GM19463 (cell line): Measurements from ENCODE around the gene HADHA.

Experiments
- ATAC-seq: cut with Tn5 transposase; IDR thresholded peaks from one replicate; pipeline ENCODE4 v1.9.1; 2021; ENCODE audit warnings: mild to moderate bottlenecking, moderate library complexity; ENCODE audit not compliant: unreplicated experiment

Gene HADHA

DNA sequence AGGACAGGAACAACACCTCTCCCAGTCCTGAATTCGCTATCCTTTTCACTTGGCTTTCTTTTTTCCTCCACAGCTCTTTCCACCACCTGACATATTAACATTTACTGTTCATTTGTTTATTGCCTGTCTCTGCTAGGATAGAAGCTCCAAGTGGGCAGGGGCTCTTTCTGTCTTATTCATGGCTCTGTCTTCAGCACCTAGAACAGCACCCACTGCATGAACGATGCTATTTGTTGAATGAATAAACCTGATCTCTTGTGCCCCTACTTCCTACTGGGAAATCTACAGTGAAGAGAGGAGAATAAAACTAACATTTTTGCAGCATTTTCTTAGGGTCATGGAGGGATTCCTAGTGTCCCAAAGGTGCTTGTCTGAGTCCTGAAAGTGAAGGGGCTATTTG is 95.9 kb downstream of the HADHA start:
- no peak for ATAC-seq

DNA sequence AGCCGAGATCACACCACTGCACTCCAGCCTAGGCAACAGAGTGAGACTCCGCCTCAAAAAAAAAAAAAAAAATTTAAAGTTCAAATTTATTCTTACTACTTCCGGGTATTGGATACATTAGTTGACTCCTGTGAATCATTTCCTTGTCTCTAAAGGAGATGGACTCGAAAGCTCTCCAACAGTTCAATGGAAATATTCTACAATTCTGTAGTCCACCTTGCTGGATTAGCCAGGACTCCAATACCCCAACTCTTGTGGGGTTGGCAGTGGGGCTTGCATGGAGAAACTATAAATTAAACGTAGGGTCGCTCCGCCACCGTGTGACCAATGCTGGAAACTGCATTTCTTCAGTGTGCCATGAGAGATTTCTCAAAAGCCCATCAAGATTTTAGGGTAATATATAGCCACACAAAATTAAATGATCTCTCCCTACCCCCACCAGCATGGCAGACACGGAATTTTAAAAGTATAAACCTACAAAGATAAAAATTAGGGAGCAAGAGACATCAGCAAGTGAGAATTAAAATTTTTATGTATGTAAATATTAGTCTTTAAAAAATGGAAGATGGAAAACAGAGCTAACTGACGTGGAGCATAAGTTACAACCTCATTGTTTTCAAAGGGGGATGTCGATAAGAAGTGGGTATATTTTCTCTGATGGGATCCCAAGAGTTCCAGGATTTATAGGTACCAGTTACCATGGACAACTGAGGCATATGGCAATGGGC is 99.3 kb downstream of the HADHA start:
- no peak for ATAC-seq

GRCh38 chr2:26144031-26144430 is 100.4 kb downstream of the HADHA start:
- ATAC-seq = no peak

- ATAC-seq = no peak
Observed at GRCh38 chr2:26141145-26141769, 103.2 kb downstream of the HADHA start.
